MG63 (cell line): ENCODE results near the gene PSRC1. TPM values are rescaled to one million over a fixed set of nuclear protein-coding genes. Genes with fewer than 3 reads are reported as not detected.

ENCODE experiments used
- DNase-seq: peaks from one replicate; pipeline ENCODE4 v3.0.0-alpha.2; 2020
- H3K27me3 ChIP-seq: fragments of 250-450 bp; sonication (Bioruptor Pico); 2 replicates; pipeline ENCODE4 v1.5.1; 2020; ENCODE audit warnings: mild to moderate bottlenecking, moderate library complexity
- H3K36me3 ChIP-seq: fragments of 250-450 bp; sonication (Bioruptor Pico); 2 replicates; pipeline ENCODE4 v1.5.1; 2020; ENCODE audit warnings: mild to moderate bottlenecking, moderate library complexity
- H3K4me3 ChIP-seq: fragments of 250-450 bp; sonication (Bioruptor Pico); 2 replicates; pipeline ENCODE4 v1.5.1; 2020; ENCODE audit warnings: mild to moderate bottlenecking, moderate library complexity
- H3K9me3 ChIP-seq: fragments of 250-450 bp; sonication (Bioruptor Pico); 2 replicates; pipeline ENCODE4 v1.5.1; 2020; ENCODE audit warnings: mild to moderate bottlenecking, moderate library complexity
- total RNA-seq: library from RNA; depleted of rRNA; stranded (reverse); fragments of >200 nt; shearing (Covaris generic); gene quantifications from 2 replicates; pipeline ENCODE4 v1.2.3, GENCODE V29; 2014; ENCODE audit warnings: low replicate concordance

PSRC1 gene
- total RNA-seq, 1 experiment from 2014 or later = 67.0 TPM

DNA sequence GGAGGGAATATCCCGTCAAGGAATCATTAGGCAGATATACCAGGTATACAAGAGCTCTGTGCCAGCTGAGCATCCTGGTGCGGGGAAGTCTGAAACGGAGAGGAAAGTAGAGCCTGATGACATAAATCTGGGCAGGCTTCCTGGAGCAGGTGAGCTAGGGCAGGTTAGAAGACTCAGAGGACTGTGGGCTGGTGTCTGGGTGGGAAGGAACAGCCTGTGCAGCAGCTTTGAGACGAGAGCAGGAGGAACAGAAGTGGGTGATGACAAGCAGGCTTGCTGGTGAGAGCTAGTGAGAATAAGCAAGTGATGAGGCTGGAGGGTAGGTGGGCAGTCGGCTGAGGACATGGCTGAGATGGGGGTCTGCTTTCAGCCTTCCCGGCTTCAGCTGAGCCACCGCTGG is 26.9 kb downstream of the PSRC1 start:
- peaks cover 3% of the 10 kb centered on the region; the same call in 1 of the 2 replicates for H3K27me3 ChIP-seq
- no peaks in the 10 kb centered on the region for H3K36me3 ChIP-seq
- no peak for DNase-seq
- no peak overlapping the region for H3K4me3 ChIP-seq
- no peaks in the 10 kb centered on the region for H3K9me3 ChIP-seq

DNA sequence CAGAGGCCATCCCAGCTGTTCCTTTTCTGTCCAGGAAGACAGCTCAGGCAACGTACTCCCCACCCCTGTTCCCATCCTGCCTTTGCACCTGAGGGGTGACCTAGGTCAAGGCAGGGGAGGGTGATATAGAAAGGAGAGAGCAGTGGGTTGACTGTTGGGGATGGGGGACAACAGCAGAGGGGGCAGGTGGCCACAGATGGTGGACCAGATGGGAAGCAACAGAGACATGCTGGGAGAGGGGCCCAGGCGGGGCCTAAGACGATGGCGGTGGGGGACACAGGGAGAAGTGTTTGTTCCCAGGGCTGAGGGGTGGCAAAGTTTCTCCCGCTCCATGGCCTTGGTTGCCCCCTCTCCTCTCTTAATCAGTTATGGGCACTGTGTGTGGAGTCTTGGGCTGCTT is 27.3 kb downstream of the PSRC1 start:
- Histone ChIP-seq H3K36me3 (no peaks in the 10 kb centered on the region), H3K9me3 (no peaks in the 10 kb centered on the region), H3K27me3 (peaks cover 6% of the 10 kb centered on the region; the same call in 1 of the 2 replicates), H3K4me3 (no peak overlapping the region)
- no peak for DNase-seq

DNA sequence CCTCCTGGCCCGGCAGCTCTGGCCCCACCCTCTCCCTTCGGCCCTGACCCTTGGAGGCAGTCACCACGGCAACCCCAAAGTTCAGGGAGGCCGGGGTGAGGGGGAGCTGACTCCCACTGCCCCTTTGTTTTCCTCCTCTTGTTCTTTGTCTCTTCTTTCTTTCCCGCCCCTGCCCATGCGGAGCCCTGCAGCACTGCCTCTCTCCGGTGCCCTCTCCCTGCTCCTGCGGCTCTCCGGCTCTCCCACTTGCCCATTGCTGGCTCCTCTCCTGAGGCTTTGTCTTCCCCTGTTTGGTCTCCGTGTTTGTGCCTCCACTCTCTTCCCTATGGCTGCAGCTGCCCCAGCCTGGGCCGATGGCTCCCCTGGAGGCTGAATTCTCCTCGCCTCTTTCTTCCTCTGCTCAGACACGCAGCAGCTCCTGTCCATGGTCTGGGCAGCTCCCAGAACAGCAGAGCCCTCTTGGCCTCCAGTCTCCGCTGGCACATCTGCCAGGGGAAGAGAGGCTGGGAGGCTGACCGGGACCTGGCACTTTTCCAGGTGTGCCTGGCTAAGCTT is 27.8 kb downstream of the PSRC1 start:
- peaks cover 9% of the 10 kb centered on the region for H3K27me3 ChIP-seq
- H3K4me3 ChIP-seq = no peak overlapping the region
- DNase-seq = no peak
- no peaks in the 10 kb centered on the region for H3K36me3 ChIP-seq
- H3K9me3 ChIP-seq = no peaks in the 10 kb centered on the region

GRCh38 chr1:109254621-109255096 is 28.3 kb downstream of the PSRC1 start:
- H3K9me3 ChIP-seq = no peaks in the 10 kb centered on the region
- no peaks in the 10 kb centered on the region for H3K36me3 ChIP-seq
- H3K4me3 ChIP-seq = no peak overlapping the region
- DNase-seq = no peak
- H3K27me3 ChIP-seq = peaks cover 11% of the 10 kb centered on the region

- no peaks in the 10 kb centered on the region for H3K36me3 ChIP-seq
- H3K27me3 ChIP-seq = peaks cover 11% of the 10 kb centered on the region
- no peaks in the 10 kb centered on the region for H3K9me3 ChIP-seq
- DNase-seq = peak; percentile 45
- no peak overlapping the region for H3K4me3 ChIP-seq
Measured at GRCh38 chr1:109253803-109254620, 28.9 kb downstream of the PSRC1 start.

GRCh38 chr1:109252893-109253802 is 29.8 kb downstream of the PSRC1 start:
- Histone ChIP-seq H3K4me3 (no peak overlapping the region), H3K36me3 (no peaks in the 10 kb centered on the region), H3K9me3 (no peaks in the 10 kb centered on the region), H3K27me3 (peaks cover 11% of the 10 kb centered on the region)
- DNase-seq = no peak

- H3K36me3 ChIP-seq = no peaks in the 10 kb centered on the region
- H3K27me3 ChIP-seq = peaks cover 11% of the 10 kb centered on the region
- H3K4me3 ChIP-seq = no peak overlapping the region
- no peak for DNase-seq
- no peaks in the 10 kb centered on the region for H3K9me3 ChIP-seq
Measured at GRCh38 chr1:109252167-109252892, 30.6 kb downstream of the PSRC1 start.

DNA sequence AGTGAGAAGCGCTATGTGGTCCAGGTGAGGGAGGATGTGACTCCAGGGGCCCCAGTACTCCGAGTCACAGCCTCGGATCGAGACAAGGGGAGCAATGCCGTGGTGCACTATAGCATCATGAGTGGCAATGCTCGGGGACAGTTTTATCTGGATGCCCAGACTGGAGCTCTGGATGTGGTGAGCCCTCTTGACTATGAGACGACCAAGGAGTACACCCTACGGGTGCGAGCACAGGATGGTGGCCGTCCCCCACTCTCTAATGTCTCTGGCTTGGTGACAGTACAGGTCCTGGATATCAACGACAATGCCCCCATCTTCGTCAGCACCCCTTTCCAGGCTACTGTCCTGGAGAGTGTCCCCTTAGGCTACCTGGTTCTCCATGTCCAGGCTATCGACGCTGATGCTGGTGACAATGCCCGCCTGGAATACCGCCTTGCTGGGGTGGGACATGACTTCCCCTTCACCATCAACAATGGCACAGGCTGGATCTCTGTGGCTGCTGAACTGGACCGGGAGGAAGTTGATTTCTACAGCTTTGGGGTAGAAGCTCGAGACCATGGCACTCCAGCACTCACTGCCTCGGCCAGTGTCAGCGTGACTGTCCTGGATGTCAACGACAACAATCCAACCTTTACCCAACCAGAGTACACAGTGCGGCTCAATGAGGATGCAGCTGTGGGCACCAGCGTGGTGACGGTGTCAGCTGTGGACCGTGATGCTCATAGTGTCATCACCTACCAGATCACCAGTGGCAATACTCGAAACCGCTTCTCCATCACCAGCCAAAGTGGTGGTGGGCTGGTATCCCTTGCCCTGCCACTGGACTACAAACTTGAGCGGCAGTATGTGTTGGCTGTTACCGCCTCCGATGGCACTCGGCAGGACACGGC is 31.4 kb downstream of the PSRC1 start:
- Histone ChIP-seq H3K27me3 (peaks cover 11% of the 10 kb centered on the region), H3K9me3 (no peaks in the 10 kb centered on the region), H3K4me3 (no peak overlapping the region), H3K36me3 (no peaks in the 10 kb centered on the region)
- DNase-seq = no peak

DNA sequence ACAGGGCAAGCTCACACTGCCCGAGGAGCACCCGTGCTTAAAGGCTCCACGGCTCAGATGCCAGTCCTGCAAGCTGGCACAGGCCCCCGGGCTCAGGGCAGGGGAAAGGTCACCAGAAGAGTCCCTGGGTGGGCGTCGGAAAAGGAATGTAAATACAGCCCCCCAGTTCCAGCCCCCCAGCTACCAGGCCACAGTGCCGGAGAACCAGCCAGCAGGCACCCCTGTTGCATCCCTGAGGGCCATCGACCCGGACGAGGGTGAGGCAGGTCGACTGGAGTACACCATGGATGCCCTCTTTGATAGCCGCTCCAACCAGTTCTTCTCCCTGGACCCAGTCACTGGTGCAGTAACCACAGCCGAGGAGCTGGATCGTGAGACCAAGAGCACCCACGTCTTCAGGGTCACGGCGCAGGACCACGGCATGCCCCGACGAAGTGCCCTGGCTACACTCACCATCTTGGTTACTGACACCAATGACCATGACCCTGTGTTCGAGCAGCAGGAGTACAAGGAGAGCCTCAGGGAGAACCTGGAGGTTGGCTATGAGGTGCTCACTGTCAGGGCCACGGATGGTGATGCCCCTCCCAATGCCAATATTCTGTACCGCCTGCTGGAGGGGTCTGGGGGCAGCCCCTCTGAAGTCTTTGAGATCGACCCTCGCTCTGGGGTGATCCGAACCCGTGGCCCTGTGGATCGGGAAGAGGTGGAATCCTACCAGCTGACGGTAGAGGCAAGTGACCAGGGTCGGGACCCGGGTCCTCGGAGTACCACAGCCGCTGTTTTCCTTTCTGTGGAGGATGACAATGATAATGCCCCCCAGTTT is 32.3 kb downstream of the PSRC1 start:
- Histone ChIP-seq H3K9me3 (no peaks in the 10 kb centered on the region), H3K36me3 (no peaks in the 10 kb centered on the region), H3K27me3 (peaks cover 11% of the 10 kb centered on the region), H3K4me3 (no peak overlapping the region)
- DNase-seq = no peak

- DNase-seq = no peak
- no peaks in the 10 kb centered on the region for H3K36me3 ChIP-seq
- H3K27me3 ChIP-seq = peaks cover 11% of the 10 kb centered on the region
- H3K9me3 ChIP-seq = no peaks in the 10 kb centered on the region
- peak overlapping the region; percentile 12; the same call in 1 of the 2 replicates for H3K4me3 ChIP-seq
Measured at GRCh38 chr1:109249654-109250401, 33.1 kb downstream of the PSRC1 start.

DNA sequence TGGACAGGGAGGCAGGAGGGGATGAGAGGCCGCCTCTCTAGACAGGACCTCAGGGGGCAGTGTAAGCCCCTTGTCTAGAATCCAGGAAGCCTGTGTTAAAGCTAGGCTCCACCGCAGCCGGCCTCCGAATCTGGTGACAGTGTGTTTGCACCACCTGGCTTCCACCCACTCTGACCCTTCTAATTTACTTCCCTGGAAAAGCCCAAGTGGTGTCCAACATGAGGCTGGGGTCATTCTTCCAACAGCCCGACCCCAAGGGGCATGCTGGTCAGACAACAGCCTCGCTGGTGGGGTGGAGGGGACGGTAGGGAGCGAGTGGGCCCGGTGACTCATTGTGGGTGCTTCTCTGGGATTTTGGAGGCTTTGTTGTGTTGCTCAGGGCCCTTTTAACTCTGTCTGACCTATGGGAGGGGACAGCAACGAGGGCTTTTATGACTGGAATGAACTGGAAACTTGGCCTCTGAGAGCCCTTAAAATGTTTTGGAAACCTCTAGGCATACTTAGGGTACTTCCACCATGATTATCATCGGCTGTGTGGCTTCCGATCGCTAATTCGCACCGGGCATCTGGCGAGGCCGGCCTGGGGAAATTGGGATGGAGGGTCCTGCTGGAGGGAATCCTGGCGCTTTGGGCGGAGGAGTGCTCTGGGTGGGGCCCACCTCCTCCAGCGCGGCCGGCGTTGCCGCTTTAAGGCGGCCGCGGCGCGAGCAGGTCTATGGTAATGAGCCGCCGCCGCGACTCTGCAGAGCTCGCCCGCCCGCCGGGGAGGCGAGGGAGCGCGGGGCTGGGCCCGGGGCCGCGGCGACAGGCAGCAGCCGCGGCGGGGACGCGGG is 33.9 kb downstream of the PSRC1 start, which contains the start of gene CELSR2:
CELSR2 (plus strand) TSS at position 743 of the 833 bp plus-strand sequence. CDS start 541 bp downstream, outside the sequence.
- Histone ChIP-seq H3K27me3 (peaks cover 11% of the 10 kb centered on the region), H3K9me3 (no peaks in the 10 kb centered on the region), H3K4me3 (peak within 1 kb of the TSS; percentile 32), H3K36me3 (no peaks in the 10 kb centered on the region)
- peak; percentile 77 for DNase-seq

GRCh38 chr1:109248444-109248796 is 34.5 kb downstream of the PSRC1 start:
- no peak for DNase-seq
- peaks cover 11% of the 10 kb centered on the region for H3K27me3 ChIP-seq
- no peaks in the 10 kb centered on the region for H3K9me3 ChIP-seq
- no peak overlapping the region for H3K4me3 ChIP-seq
- H3K36me3 ChIP-seq = no peaks in the 10 kb centered on the region
